Lung (tissue), 12 donors: ENCODE results near the gene FSHR. TPM values are rescaled to one million over a fixed set of nuclear protein-coding genes. Genes with fewer than 3 reads are reported as not detected.

ENCODE experiments used
- ATAC-seq: fragments of 200-7000 bp; cut with Tn5 transposase; one replicate; pipeline ENCODE4 v1.9.1; 2020; ENCODE audit warnings: moderate number of reproducible peaks; ENCODE audit not compliant: insufficient read depth, low FRiP score
- DNase-seq, 3 donors: peaks; one replicate each; pipeline ENCODE4 v3.0.0-alpha.2; 2013 to 2017
- H3K27ac ChIP-seq, 2 donors: one replicate each; pipeline ENCODE4 v1.5.1; 2013; ENCODE audit warnings: mild to moderate bottlenecking in 2 of 2, moderate library complexity in 2 of 2, control low read depth in 1 of 2, inconsistent platforms in 1 of 2, low read depth in 1 of 2, low read length in 1 of 2
- H3K27me3 ChIP-seq, 3 donors: one replicate each; pipeline ENCODE4 v1.5.1; 2013; ENCODE audit warnings: low read length in 2 of 3; ENCODE audit not compliant: control insufficient read depth in 3 of 3, insufficient read depth in 3 of 3
- H3K36me3 ChIP-seq, 4 donors: one replicate each; pipeline ENCODE4 v1.5.1; 2013; ENCODE audit warnings: low read length in 4 of 4, mild to moderate bottlenecking in 1 of 4, moderate library complexity in 1 of 4; ENCODE audit not compliant: control insufficient read depth in 4 of 4, insufficient read depth in 4 of 4
- H3K4me1 ChIP-seq, 5 donors: one replicate each; pipeline ENCODE4 v1.5.1; 2013; ENCODE audit warnings: low read length in 5 of 5, mild to moderate bottlenecking in 2 of 5, moderate library complexity in 1 of 5; ENCODE audit not compliant: control insufficient read depth in 5 of 5, insufficient read depth in 5 of 5
- H3K4me3 ChIP-seq: one replicate; pipeline ENCODE4 v1.5.1; 2013; ENCODE audit warnings: mild to moderate bottlenecking, control low read depth, moderate library complexity
- H3K9ac ChIP-seq, 2 donors: one replicate each; pipeline ENCODE4 v1.5.1; 2013; ENCODE audit warnings: low read length in 2 of 2, control low read depth in 1 of 2; ENCODE audit not compliant: insufficient read depth in 1 of 2
- H3K9me3 ChIP-seq, 4 donors: one replicate each; pipeline ENCODE4 v1.5.1; 2013; ENCODE audit warnings: low read length in 3 of 4, mild to moderate bottlenecking in 1 of 4, moderate library complexity in 1 of 4; ENCODE audit not compliant: control insufficient read depth in 4 of 4, insufficient read depth in 3 of 4
- CTCF ChIP-seq: IDR thresholded peaks from 2 replicates; pipeline ENCODE4 v1.5.1; 2012; ENCODE audit warnings: mild to moderate bottlenecking; ENCODE audit errors: control extremely low read depth, extremely low read depth
- WGBS, 2 donors: extraction: QIAGEN DNeasy Blood & Tissue Kit; methylation state at CpG; one replicate each; pipeline ENCODE4 v1.1.7; 2013; 5-methylcytosine and 5-hydroxymethylcytosine counted together
- polyA plus RNA-seq, 2 donors: library from polyadenylated mRNA; stranded (reverse); fragments of 200-250 nt; gene quantifications; one replicate each; pipeline ENCODE4 v1.2.1, GENCODE V29; 2013
- total RNA-seq, 2 donors: library from RNA; depleted of rRNA in 1 of 2; stranded (reverse); fragments of >200 nt in 1 of 2; gene quantifications; one replicate each; pipeline ENCODE4 v1.2.1, GENCODE V29; 2014 to 2021
- donor health status: control.
- donor health status: control.
- donor health status: Bipolar disorder and iron deficiency.
- donor health status: healthy.
- donor health status: DM: yes; HTN: yes; CAD: no.

FSHR gene
- total and polyA plus RNA-seq, 4 donors: not detected

- Histone ChIP-seq H3K9me3 (peaks cover 0 to 11% (median 0%) of the 10 kb centered on the region in 4 donors), H3K4me1 (peaks cover 0 to 9% (median 0%) of the 10 kb centered on the region in 5 donors), H3K27me3 (no peaks in the 10 kb centered on the region), H3K27ac (no peak overlapping the region), H3K36me3 (no peaks in the 10 kb centered on the region), H3K4me3 (no peak overlapping the region), H3K9ac (no peak overlapping the region)
- no peak for ATAC-seq
- no peak for DNase-seq
- no peak for TF ChIP-seq CTCF
Measured at GRCh38 chr2:49167131-49167530, 12.8 kb upstream of the FSHR start.

DNA sequence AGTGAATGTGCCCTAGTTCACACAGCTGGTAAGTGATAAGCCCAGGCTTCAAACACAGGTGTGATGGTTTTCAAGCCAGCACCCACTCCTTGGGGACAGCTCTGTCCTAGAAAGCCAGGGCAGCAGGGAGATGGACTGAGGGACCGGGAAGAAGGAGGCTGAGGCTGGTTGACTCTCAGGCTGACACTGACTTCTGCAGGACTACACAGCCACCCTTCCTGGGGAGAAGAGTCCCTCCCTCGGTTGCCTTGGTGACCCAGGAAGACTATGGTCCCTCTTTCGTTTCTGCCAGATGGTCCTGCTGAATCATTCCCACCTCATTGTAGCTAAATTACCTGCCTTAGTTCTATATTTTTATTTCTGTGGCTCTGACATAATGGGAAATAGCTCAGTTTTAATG is 11.3 kb upstream of the FSHR start:
- DNase-seq: no peak
- no peak for TF ChIP-seq CTCF
- 65 to 71% methylated on average over 3 of the region's 3 CpGs for WGBS, 2 donors
- H3K27me3 ChIP-seq: no peaks in the 10 kb centered on the region
- H3K4me3 ChIP-seq: no peak overlapping the region
- H3K4me1 ChIP-seq: peaks cover 0 to 9% (median 0%) of the 10 kb centered on the region in 5 donors
- H3K36me3 ChIP-seq: no peaks in the 10 kb centered on the region
- no peak for ATAC-seq
- H3K9me3 ChIP-seq: peaks cover 0 to 11% (median 0%) of the 10 kb centered on the region in 4 donors
- no peak overlapping the region for H3K27ac ChIP-seq
- H3K9ac ChIP-seq: no peak overlapping the region

DNA sequence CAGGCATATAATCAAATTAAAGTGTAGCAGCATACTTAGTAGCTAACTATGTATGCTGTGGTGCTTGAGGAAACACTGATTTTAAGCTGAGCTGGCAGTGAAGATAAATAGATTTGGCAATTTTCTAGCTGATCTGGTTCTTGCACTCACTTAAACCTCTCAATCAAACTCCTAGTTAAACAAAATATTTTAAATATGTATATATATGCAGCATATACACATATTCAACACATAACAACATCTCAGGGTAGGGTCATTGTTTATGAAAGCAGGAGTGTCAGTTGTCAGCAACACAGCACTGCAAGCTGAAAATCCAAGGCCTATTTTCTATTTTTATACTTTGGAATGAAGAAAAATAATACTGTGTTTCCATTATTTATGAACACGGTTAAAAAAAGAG is 10.4 kb upstream of the FSHR start:
- Histone ChIP-seq H3K27ac (no peak overlapping the region), H3K36me3 (no peaks in the 10 kb centered on the region), H3K9ac (no peak overlapping the region), H3K4me3 (no peak overlapping the region), H3K4me1 (peaks cover 0 to 9% (median 0%) of the 10 kb centered on the region in 5 donors), H3K27me3 (no peaks in the 10 kb centered on the region), H3K9me3 (peaks cover 0 to 4% (median 0%) of the 10 kb centered on the region in 4 donors)
- 74 to 77% methylated on average over 1 of the region's 1 CpG for WGBS, 2 donors
- TF ChIP-seq CTCF: no peak
- DNase-seq (peak in 2 of 3 donors; percentile 12 to 58), ATAC-seq (no peak)

DNA sequence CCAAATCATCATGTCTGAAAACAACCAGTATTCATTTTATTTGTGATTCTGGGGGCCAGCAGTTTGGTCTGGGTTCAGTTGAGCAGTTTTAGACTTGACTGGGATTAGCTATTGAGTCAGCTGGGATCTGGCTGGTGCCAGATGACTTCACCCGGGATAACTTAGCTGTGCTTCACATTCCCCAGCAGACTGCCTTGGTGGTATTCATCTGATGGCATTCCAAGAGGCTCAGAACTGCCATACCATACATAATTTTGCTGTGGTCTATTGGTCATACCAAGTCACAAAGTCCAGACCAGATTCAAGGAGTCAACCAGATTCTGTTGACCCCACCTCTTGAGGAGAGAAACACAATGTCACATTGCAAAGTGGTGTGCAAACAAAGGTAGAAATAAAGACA is 7.8 kb upstream of the FSHR start:
- H3K4me3 ChIP-seq: no peak overlapping the region
- H3K4me1 ChIP-seq: peaks cover 0 to 9% (median 0%) of the 10 kb centered on the region in 5 donors
- no peaks in the 10 kb centered on the region for H3K27me3 ChIP-seq
- ATAC-seq (no peak), DNase-seq (no peak)
- 82 to 93% methylated on average over 1 of the region's 1 CpG for WGBS, 2 donors
- no peak overlapping the region for H3K9ac ChIP-seq
- H3K36me3 ChIP-seq: no peaks in the 10 kb centered on the region
- H3K9me3 ChIP-seq: peaks cover 0 to 3% (median 0%) of the 10 kb centered on the region in 4 donors
- H3K27ac ChIP-seq: no peak overlapping the region
- no peak for TF ChIP-seq CTCF
